Endothelial cell of umbilical vein (primary cell): ENCODE results near the gene SLC22A4. TPM values are rescaled to one million over a fixed set of nuclear protein-coding genes. Genes with fewer than 3 reads are reported as not detected.

Experiments used
- BruUV-seq: library from RNA; stranded (reverse); fragments of 400-500 nt; replicated peaks from 2 replicates; lab custom pipeline; 2021; lab: Mats Ljungman, UMichigan
- CTCF ChIA-PET: fragments of 300-600, 350-600 bp; sonication (Branson Sonifier 250); formaldehyde crosslinking; loops from one replicate; lab custom pipeline; 2021; ENCODE audit warnings: antibody characterized with exemption, inconsistent platforms; lab: Charles Lee
- POLR2A ChIA-PET: fragments of 300-600, 350-600 bp; sonication (Branson Sonifier 250); formaldehyde crosslinking; loops from one replicate; lab custom pipeline; 2021; ENCODE audit warnings: antibody characterized with exemption, inconsistent platforms; lab: Charles Lee
- DNase-seq: peaks from one replicate; pipeline ENCODE4 v3.0.0-alpha.2; 2011; ENCODE audit warnings: low read depth, low spot score
- FAIRE-seq: peaks from 2 replicates; lab custom pipeline; 2011; peaks lifted over from hg19 to GRCh38; lab: Jason Lieb, UNC
- H2AFZ ChIP-seq: 2 replicates; pipeline ENCODE4 v1.6.0; 2012; ENCODE audit warnings: low read depth, low read length, control low read depth, inconsistent platforms
- H3K27ac ChIP-seq: 2 replicates; pipeline ENCODE4 v1.5.1; 2011; ENCODE audit warnings: low read depth, mild to moderate bottlenecking, control low read depth, low read length, moderate library complexity; ENCODE audit not compliant: insufficient read depth
- H3K27me3 ChIP-seq, 2 experiments: 2 replicates each; pipeline versions ENCODE4 v1.6.0 to v1.6.1; 2011; ENCODE audit warnings: low read length in 2 of 2, mixed read lengths in 1 of 2; ENCODE audit not compliant: control insufficient read depth in 2 of 2, insufficient read depth in 2 of 2
- H3K36me3 ChIP-seq, 2 experiments: 2 replicates in 1 of 2; 3 replicates in 1 of 2; pipeline ENCODE4 v1.5.1; 2011; ENCODE audit warnings: low read length in 2 of 2, mild to moderate bottlenecking in 1 of 2, moderate library complexity in 1 of 2; ENCODE audit not compliant: control insufficient read depth in 2 of 2, insufficient read depth in 2 of 2; ENCODE audit errors: extremely low read depth in 1 of 2
- H3K4me1 ChIP-seq: 3 replicates; pipeline ENCODE4 v1.5.1; 2011; ENCODE audit warnings: mild to moderate bottlenecking, low read length; ENCODE audit not compliant: control insufficient read depth, insufficient read depth; ENCODE audit errors: extremely low read depth
- H3K4me2 ChIP-seq: 2 replicates; pipeline ENCODE4 v1.6.1; 2011; ENCODE audit warnings: low read length, control low read depth, mixed read lengths; ENCODE audit not compliant: insufficient read depth
- H3K4me3 ChIP-seq, 3 experiments: fragments of 200-600 bp in 1 of 3; sonication (generic), shearing (Covaris generic) in 1 of 3; replicated peaks in 1 of 3; 2 replicates each; pipeline ENCODE4 v1.5.1; 2011 to 2016; ENCODE audit warnings: control low read depth in 3 of 3, low read length in 3 of 3, mild to moderate bottlenecking in 2 of 3, inconsistent platforms in 1 of 3, low read depth in 1 of 3, moderate library complexity in 1 of 3; ENCODE audit not compliant: insufficient read depth in 1 of 3
- H3K79me2 ChIP-seq: 2 replicates; pipeline ENCODE4 v1.6.0; 2012; ENCODE audit warnings: low read length, inconsistent platforms; ENCODE audit not compliant: control insufficient read depth, insufficient read depth
- H3K9ac ChIP-seq: replicated peaks from 2 replicates; pipeline ENCODE3; 2011; ENCODE audit warnings: low read length, control low read depth; ENCODE audit not compliant: insufficient read depth; ENCODE audit errors: extremely low read depth
- H3K9me1 ChIP-seq: replicated peaks from 3 replicates; pipeline ENCODE4 v1.6.0; 2011; ENCODE audit warnings: mild to moderate bottlenecking, low read length; ENCODE audit not compliant: control insufficient read depth, insufficient read depth; ENCODE audit errors: extremely low read depth
- H3K9me3 ChIP-seq: replicated peaks from 2 replicates; pipeline ENCODE4 v1.5.1; 2012; ENCODE audit warnings: low read length, inconsistent platforms; ENCODE audit not compliant: control insufficient read depth, insufficient read depth
- H4K20me1 ChIP-seq: replicated peaks from 2 replicates; pipeline ENCODE3; 2011; ENCODE audit warnings: mild to moderate bottlenecking, low read length; ENCODE audit not compliant: control insufficient read depth, insufficient read depth; ENCODE audit errors: extremely low read depth
- EZH2 ChIP-seq: IDR thresholded peaks from 2 replicates; pipeline ENCODE4 v1.6.1; 2012; ENCODE audit warnings: borderline replicate concordance, low read depth, mild to moderate bottlenecking, moderate library complexity, low read length, inconsistent platforms; ENCODE audit not compliant: severe bottlenecking
- FOS ChIP-seq: IDR thresholded peaks from 2 replicates; pipeline ENCODE4 v1.6.1; 2011; ENCODE audit warnings: mild to moderate bottlenecking, low read length, moderate library complexity, borderline replicate concordance; ENCODE audit not compliant: insufficient read depth
- GATA2 ChIP-seq: IDR thresholded peaks from 2 replicates; pipeline ENCODE4 v1.7.0; 2011; ENCODE audit warnings: low read depth, mild to moderate bottlenecking, moderate library complexity, mixed read lengths, low read length; ENCODE audit not compliant: insufficient read length, insufficient read depth
- JUN ChIP-seq: IDR thresholded peaks from 2 replicates; pipeline ENCODE4 v1.6.1; 2011; ENCODE audit warnings: borderline replicate concordance, low read depth; ENCODE audit not compliant: insufficient read length, insufficient read depth
- MYC ChIP-seq: IDR thresholded peaks from one replicate; pipeline ENCODE4 v1.6.1; 2011; ENCODE audit warnings: mild to moderate bottlenecking, low read depth, low read length
- POLR2A ChIP-seq: IDR thresholded peaks from 2 replicates; pipeline ENCODE4 v1.6.1; 2012; ENCODE audit warnings: low read depth, mild to moderate bottlenecking, control low read depth, low read length
- POLR2AphosphoS5 ChIP-seq: IDR thresholded peaks from 2 replicates; pipeline ENCODE4 v1.6.1; 2012; ENCODE audit warnings: low read depth, mild to moderate bottlenecking, control low read depth, low read length, moderate library complexity; ENCODE audit not compliant: insufficient read depth
- dilution Hi-C: fragments of 300-500 bp; cut with MboI; formaldehyde crosslinking; loops from one replicate; pipeline ENCODE4 v1.15.0; 2019; ENCODE audit warnings: low sequenced_read_pairs; ENCODE audit not compliant: extremely low pct_ligation_motif_present
- intact Hi-C: fragments of 100-400 bp; cut with micrococcal nuclease; formaldehyde crosslinking; loops from one replicate; pipeline ENCODE4 v1.10.0; 2022
- polyA plus RNA-seq, 4 experiments: library from polyadenylated mRNA; depleted of rRNA in 3 of 4; stranded (reverse) in 3 of 4; unstranded in 1 of 4; fragments of >200 nt; gene quantifications; 2 replicates each; pipeline versions ENCODE4 v1.2.1 to v1.2.3, GENCODE V29; 2011 to 2012; ENCODE audit warnings: missing spikeins in 1 of 4
- total RNA-seq: library from RNA; stranded (reverse); gene quantifications from 2 replicates; pipeline ENCODE4 v1.2.3, GENCODE V29; 2021
- TF ChIP-seq, protein P1 (sequence below), 2 donors: IDR thresholded peaks; 1 replicate in 1 of 2; 2 replicates in 1 of 2; pipeline ENCODE4 v1.5.1; 2011; ENCODE audit warnings: low read length in 2 of 2, mild to moderate bottlenecking in 2 of 2, moderate library complexity in 2 of 2, control low read depth in 1 of 2, inconsistent platforms in 1 of 2, low read depth in 1 of 2; ENCODE audit not compliant: insufficient read depth in 1 of 2; ENCODE audit errors: extremely low read depth in 1 of 2
- TF ChIP-seq, protein P2 (sequence below): IDR thresholded peaks from 2 replicates; pipeline ENCODE4 v1.6.1; 2011; ENCODE audit not compliant: insufficient read depth, insufficient read length

The SLC22A4 gene
- total and polyA plus RNA-seq, 2 donors (not counting 3 experiments of a cell fraction or from before 2014, with no cell fraction given): 4.9 to 6.9 TPM

DNA sequence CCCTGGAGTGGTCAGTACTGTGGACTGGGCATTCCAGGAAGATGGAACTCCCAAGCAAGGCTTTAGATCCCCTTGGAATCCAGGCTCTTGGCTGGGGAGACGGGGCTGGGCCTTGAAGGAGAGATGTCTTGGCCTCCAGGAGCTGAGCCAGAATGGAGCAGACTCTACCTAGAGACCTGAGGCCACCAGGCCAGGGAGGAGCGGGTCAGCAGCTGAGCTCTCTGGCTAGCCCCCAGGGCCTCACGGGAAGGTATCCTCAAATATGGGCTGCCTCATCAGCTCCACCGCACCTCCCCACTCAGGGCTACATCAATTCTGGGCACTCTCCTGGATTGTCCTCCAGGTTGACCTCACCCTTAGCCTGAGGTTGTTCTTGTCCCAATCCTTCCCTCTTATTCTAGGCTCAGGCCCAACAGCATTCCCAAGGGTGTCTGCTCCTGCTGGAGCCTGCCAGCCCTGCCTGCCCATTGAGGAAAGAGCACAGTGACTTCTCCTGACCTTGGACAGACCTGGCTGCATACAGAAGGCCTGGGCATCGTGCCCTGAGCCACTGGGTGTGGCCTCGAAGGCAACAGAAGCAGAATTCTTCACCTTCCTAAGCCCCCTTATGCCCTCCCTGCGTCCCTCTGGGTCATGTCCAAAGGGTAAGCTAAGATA is 39.7 kb upstream of the SLC22A4 start:
- H3K9ac ChIP-seq: no peak overlapping the region
- no peak overlapping the region for H2AFZ ChIP-seq
- no peaks in the 10 kb centered on the region for H3K27me3 ChIP-seq
- no peak overlapping the region for H3K4me2 ChIP-seq
- H3K4me1 ChIP-seq: peaks cover 16% of the 10 kb centered on the region
- CTCF ChIA-PET: interaction anchor here (1.0 to 8.3 kb wide), 4 partner anchors 9 to 17 kb away, joined by 3 to 63 read pairs (median 7); no protein-coding TSS in a partner anchor
- H3K4me3 ChIP-seq: no peak overlapping the region
- no peak for DNase-seq
- intact Hi-C loops (no loop called here), dilution Hi-C loops (no loop called here)
- H4K20me1 ChIP-seq: no peaks in the 10 kb centered on the region
- FAIRE-seq: no peak
- H3K79me2 ChIP-seq: peaks cover 19% of the 10 kb centered on the region
- H3K9me3 ChIP-seq: no peaks in the 10 kb centered on the region
- TF ChIP-seq POLR2A (no peak), FOS (no peak), JUN (no peak), POLR2AphosphoS5 (no peak), EZH2 (no peak), GATA2 (no peak), MYC (no peak)
- TF ChIP-seq, protein P1, sequence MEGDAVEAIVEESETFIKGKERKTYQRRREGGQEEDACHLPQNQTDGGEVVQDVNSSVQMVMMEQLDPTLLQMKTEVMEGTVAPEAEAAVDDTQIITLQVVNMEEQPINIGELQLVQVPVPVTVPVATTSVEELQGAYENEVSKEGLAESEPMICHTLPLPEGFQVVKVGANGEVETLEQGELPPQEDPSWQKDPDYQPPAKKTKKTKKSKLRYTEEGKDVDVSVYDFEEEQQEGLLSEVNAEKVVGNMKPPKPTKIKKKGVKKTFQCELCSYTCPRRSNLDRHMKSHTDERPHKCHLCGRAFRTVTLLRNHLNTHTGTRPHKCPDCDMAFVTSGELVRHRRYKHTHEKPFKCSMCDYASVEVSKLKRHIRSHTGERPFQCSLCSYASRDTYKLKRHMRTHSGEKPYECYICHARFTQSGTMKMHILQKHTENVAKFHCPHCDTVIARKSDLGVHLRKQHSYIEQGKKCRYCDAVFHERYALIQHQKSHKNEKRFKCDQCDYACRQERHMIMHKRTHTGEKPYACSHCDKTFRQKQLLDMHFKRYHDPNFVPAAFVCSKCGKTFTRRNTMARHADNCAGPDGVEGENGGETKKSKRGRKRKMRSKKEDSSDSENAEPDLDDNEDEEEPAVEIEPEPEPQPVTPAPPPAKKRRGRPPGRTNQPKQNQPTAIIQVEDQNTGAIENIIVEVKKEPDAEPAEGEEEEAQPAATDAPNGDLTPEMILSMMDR (IDR thresholded peaks at IDR 0.05; ENCODE audit: extremely low read depth in 1 of 2, insufficient read depth in 1 of 2, low read depth in 1 of 2, low read length in 2 of 2): no peak
- TF ChIP-seq, protein P2, sequence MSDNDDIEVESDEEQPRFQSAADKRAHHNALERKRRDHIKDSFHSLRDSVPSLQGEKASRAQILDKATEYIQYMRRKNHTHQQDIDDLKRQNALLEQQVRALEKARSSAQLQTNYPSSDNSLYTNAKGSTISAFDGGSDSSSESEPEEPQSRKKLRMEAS: no peak
- BruUV-seq: no TSS peak
- H3K27ac ChIP-seq: no peak overlapping the region
- H3K36me3 ChIP-seq: no peaks in the 10 kb centered on the region
- no peaks in the 10 kb centered on the region for H3K9me1 ChIP-seq
- POLR2A ChIA-PET: no interaction called here
